Transverse colon (tissue), 4 donors: Measurements from ENCODE around the gene KMT2C. TPM values are rescaled to one million over a fixed set of nuclear protein-coding genes. Genes with fewer than 3 reads are reported as not detected.

Source experiments
- DNase-seq: peaks from one replicate; pipeline ENCODE4 v3.0.0-alpha.2; 2019
- H3K27ac ChIP-seq, 4 donors: fragments of 200-600 bp; sonication (generic); 2 replicates each; pipeline ENCODE4 v1.5.1; 2016 to 2018; ENCODE audit warnings: inconsistent platforms in 4 of 4
- H3K27me3 ChIP-seq: fragments of 200-600 bp; sonication (generic); 2 replicates; pipeline ENCODE4 v1.5.1; 2017; ENCODE audit warnings: inconsistent platforms
- H3K36me3 ChIP-seq, 4 donors: fragments of 200-600 bp; sonication (generic); 2 replicates each; pipeline ENCODE4 v1.5.1; 2017 to 2019; ENCODE audit warnings: inconsistent platforms in 4 of 4
- H3K4me1 ChIP-seq, 4 donors: fragments of 200-600 bp; sonication (generic); 2 replicates each; pipeline ENCODE4 v1.5.1; 2017 to 2020; ENCODE audit warnings: inconsistent platforms in 4 of 4
- H3K4me3 ChIP-seq, 4 donors: fragments of 200-600 bp; sonication (generic); 1 replicate in 1 of 4; 2 replicates in 3 of 4; pipeline versions ENCODE4 v1.5.1 to v1.6.1; 2017 to 2019; ENCODE audit warnings: inconsistent platforms in 4 of 4
- H3K9me3 ChIP-seq, 2 donors: fragments of 200-600 bp; sonication (generic); 2 replicates each; pipeline ENCODE4 v1.5.1; 2017 to 2019; ENCODE audit warnings: inconsistent platforms in 2 of 2
- CTCF ChIP-seq, 5 experiments: fragments of 200-600 bp in 3 of 5; fragments of 450-650 bp in 2 of 5; sonication (generic) in 3 of 5; IDR thresholded peaks; 1 replicate in 2 of 5; 2 replicates in 3 of 5; pipeline ENCODE4 v1.5.1; 2016 to 2017; ENCODE audit warnings: antibody characterized with exemption in 5 of 5, inconsistent platforms in 3 of 5, mild to moderate bottlenecking in 2 of 5, moderate library complexity in 1 of 5
- EP300 ChIP-seq: sonication (generic); formaldehyde crosslinking; IDR thresholded peaks from one replicate; pipeline ENCODE4 v1.6.1; 2017; ENCODE audit warnings: antibody characterized with exemption, low read depth
- POLR2A ChIP-seq: fragments of 450-650 bp; IDR thresholded peaks from one replicate; pipeline ENCODE4 v1.6.1; 2016; ENCODE audit warnings: antibody characterized with exemption, mild to moderate bottlenecking, moderate library complexity
- POLR2AphosphoS5 ChIP-seq, 3 donors: sonication (generic); formaldehyde crosslinking; IDR thresholded peaks; one replicate each; pipeline ENCODE4 v1.6.1; 2016; ENCODE audit warnings: antibody characterized with exemption in 3 of 3
- WGBS, 2 donors: methylation state at CpG; one replicate each; pipeline ENCODE4 v1.1.5; 2018; ENCODE audit warnings: low coverage in 1 of 2; 5-methylcytosine and 5-hydroxymethylcytosine counted together
- in situ Hi-C, 4 donors: fragments of 200-750 bp; cut with MboI; loops; one replicate each; pipeline versions ENCODE4 v1.15.0 to v1.15.1; 2017; ENCODE audit warnings: low sequenced_read_pairs in 3 of 4, low pct_ligation_motif_present in 1 of 4, low pct_unique_long_range_greater_than_20kb in 1 of 4
- intact Hi-C: fragments of 100-400 bp; cut with DNase I; formaldehyde crosslinking; loops from one replicate; pipeline ENCODE4 v1.15.1; 2023; ENCODE audit warnings: low total_unique reads
- total RNA-seq, 4 donors: library from RNA; depleted of rRNA; stranded (reverse); fragments of >200 nt; gene quantifications; one replicate each; pipeline ENCODE4 v1.1.0, GENCODE V29; 2016

Gene KMT2C
- total RNA-seq, 4 donors from 2014 or later = 72.6 to 99.5 (median 83.8) TPM

- peaks cover 0 to 75% (median 34%) of the 10 kb centered on the region in 4 donors for H3K36me3 ChIP-seq
- no peak for DNase-seq
- no peak overlapping the region for H3K4me3 ChIP-seq
- intact Hi-C loops = loop anchor here (10.0 kb wide), 1 partner anchor 125 kb away; the partner anchor contains the start of gene GALNT11
- H3K27me3 ChIP-seq = no peaks in the 10 kb centered on the region
- peaks cover 0 to 11% (median 0%) of the 10 kb centered on the region in 4 donors for H3K4me1 ChIP-seq
- no peak for TF ChIP-seq CTCF (IDR thresholded peaks at IDR 0.05)
- TF ChIP-seq POLR2A = no peak
- no peak for TF ChIP-seq EP300
- no peak for TF ChIP-seq POLR2AphosphoS5 (IDR thresholded peaks at IDR 0.05)
- no peaks in the 10 kb centered on the region for H3K9me3 ChIP-seq
- WGBS, 2 donors = 37 to 74% methylated on average over 2 to 6 of the region's 6 CpGs
- in situ Hi-C loops = no loop called here
- H3K27ac ChIP-seq = no peak overlapping the region
Measured at GRCh38 chr7:152149363-152149762, 286.4 kb downstream of the KMT2C start.

DNA sequence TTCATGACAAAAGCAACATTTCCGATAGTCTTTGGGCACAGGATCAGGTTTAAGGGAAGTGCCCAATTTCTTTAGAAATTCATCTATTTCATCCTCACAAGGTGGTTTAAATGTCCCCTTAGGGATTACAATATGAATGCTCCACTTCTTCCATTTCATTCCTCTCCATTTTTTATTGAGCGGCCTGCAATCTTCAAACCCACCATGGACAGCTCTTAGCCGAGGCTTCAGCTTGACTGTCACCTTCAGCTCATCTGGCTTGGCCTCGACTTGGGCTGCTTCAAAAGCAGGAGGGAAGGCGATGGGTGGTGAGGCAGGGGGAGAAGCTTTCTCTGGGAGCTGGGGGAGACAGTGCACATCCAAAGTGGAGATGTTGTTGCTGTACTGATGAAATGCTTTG lies 287.1 kb downstream of the KMT2C start:
- no peak for DNase-seq
- no peak for TF ChIP-seq CTCF (IDR thresholded peaks at IDR 0.05)
- no peak for TF ChIP-seq POLR2AphosphoS5 (IDR thresholded peaks at IDR 0.05)
- TF ChIP-seq POLR2A = no peak
- TF ChIP-seq EP300 = no peak
- intact Hi-C loops = loop anchor here (10.0 kb wide), 1 partner anchor 124 kb away; the partner anchor contains the start of gene GALNT11
- Histone ChIP-seq H3K4me3 (no peak overlapping the region), H3K4me1 (peaks cover 0 to 11% (median 0%) of the 10 kb centered on the region in 4 donors), H3K27me3 (no peaks in the 10 kb centered on the region), H3K9me3 (no peaks in the 10 kb centered on the region), H3K36me3 (peaks cover 0 to 68% (median 31%) of the 10 kb centered on the region in 4 donors), H3K27ac (no peak overlapping the region)
- 89 to 93% methylated on average over 3 to 5 of the region's 5 CpGs for WGBS, 2 donors
- in situ Hi-C loops = no loop called here

- Histone ChIP-seq H3K4me1 (peaks cover 0 to 11% (median 0%) of the 10 kb centered on the region in 4 donors), H3K27ac (peak overlapping the region in 1 of 4 donors; percentile 14), H3K4me3 (no peak overlapping the region), H3K36me3 (peaks cover 0 to 56% (median 21%) of the 10 kb centered on the region in 4 donors), H3K27me3 (no peaks in the 10 kb centered on the region), H3K9me3 (no peaks in the 10 kb centered on the region)
- intact Hi-C loops = loop anchor here (10.0 kb wide), 1 partner anchor 121 kb away; the partner anchor contains the start of gene GALNT11
- 35 to 66% methylated on average over 2 to 4 of the region's 4 CpGs for WGBS, 2 donors
- DNase-seq = peak; percentile 28
- TF ChIP-seq EP300 (no peak), POLR2AphosphoS5 (IDR thresholded peaks at IDR 0.05) (no peak), POLR2A (no peak), CTCF (IDR thresholded peaks at IDR 0.05) (peak; percentile 32 to 55 (median 53))
- in situ Hi-C loops = no loop called here
Measured at GRCh38 chr7:152145853-152146466, 289.8 kb downstream of the KMT2C start.

GRCh38 chr7:152144557-152145245 lies 291.1 kb downstream of the KMT2C start:
- DNase-seq = no peak
- H3K27me3 ChIP-seq = no peaks in the 10 kb centered on the region
- WGBS, 2 donors = 83% methylated on average over 12 of the region's 12 CpGs; no CpG with 5 or more reads in 1 of the 2 donors
- no peak overlapping the region for H3K27ac ChIP-seq
- no peaks in the 10 kb centered on the region for H3K9me3 ChIP-seq
- H3K4me1 ChIP-seq = peaks cover 0 to 11% (median 0%) of the 10 kb centered on the region in 4 donors
- no peak overlapping the region for H3K4me3 ChIP-seq
- H3K36me3 ChIP-seq = peaks cover 0 to 48% (median 16%) of the 10 kb centered on the region in 4 donors
- TF ChIP-seq CTCF (IDR thresholded peaks at IDR 0.05) (no peak), POLR2A (no peak), POLR2AphosphoS5 (IDR thresholded peaks at IDR 0.05) (no peak), EP300 (no peak)
- intact Hi-C loops (loop anchor here (10.0 kb wide), 1 partner anchor 120 kb away; the partner anchor contains the start of gene GALNT11), in situ Hi-C loops (no loop called here)
